NOMO-1 treated with DMSO at 0.1 percent for 48 hours (cell line): ENCODE measurements around the gene IFNA21.
"Not testable (repeated sequence)": the region's sequence is repeated elsewhere in the genome, so short reads cannot be mapped to it uniquely, and the experiment has no call there.

Experiments
- DNase-seq: peaks from one replicate; lab custom pipeline; 2025; ENCODE audit not compliant: unreplicated experiment; lab: John Stamatoyannopoulos, UW

The IFNA21 gene

GRCh38 chr9:21144603-21145002 lies 21.9 kb downstream of the IFNA21 start:
- DNase-seq = no peak

- no peak for DNase-seq
These were observed 25.0 kb downstream of the IFNA21 start, which contains the start of gene IFNW1 for GRCh38 chr9:21141427-21141882. Gene IFNW1 (minus strand): TSS chr9:21141832. CDS start chr9:21141570, 262 bp downstream.

- no peak for DNase-seq
These were observed 29.4 kb downstream of the IFNA21 start for GRCh38 chr9:21137020-21137419.

GRCh38 chr9:21135736-21136135 lies 30.7 kb downstream of the IFNA21 start:
- DNase-seq = no peak

GRCh38 chr9:21128186-21128585 lies 38.3 kb downstream of the IFNA21 start:
- DNase-seq = not testable (repeated sequence)

GRCh38 chr9:21121595-21122251 lies 44.7 kb downstream of the IFNA21 start:
- no peak for DNase-seq

GRCh38 chr9:21121079-21121478 lies 45.4 kb downstream of the IFNA21 start:
- no peak for DNase-seq

GRCh38 chr9:21119093-21119770 lies 47.2 kb downstream of the IFNA21 start:
- DNase-seq = no peak
